ENCODE measurements around the gene MAPK1. TPM values are rescaled to one million over a fixed set of nuclear protein-coding genes. Genes with fewer than 3 reads are reported as not detected.

Gene MAPK1
- total RNA-seq, 2 donors from 2014 or later, result 39.7 to 42.6 TPM

DNA sequence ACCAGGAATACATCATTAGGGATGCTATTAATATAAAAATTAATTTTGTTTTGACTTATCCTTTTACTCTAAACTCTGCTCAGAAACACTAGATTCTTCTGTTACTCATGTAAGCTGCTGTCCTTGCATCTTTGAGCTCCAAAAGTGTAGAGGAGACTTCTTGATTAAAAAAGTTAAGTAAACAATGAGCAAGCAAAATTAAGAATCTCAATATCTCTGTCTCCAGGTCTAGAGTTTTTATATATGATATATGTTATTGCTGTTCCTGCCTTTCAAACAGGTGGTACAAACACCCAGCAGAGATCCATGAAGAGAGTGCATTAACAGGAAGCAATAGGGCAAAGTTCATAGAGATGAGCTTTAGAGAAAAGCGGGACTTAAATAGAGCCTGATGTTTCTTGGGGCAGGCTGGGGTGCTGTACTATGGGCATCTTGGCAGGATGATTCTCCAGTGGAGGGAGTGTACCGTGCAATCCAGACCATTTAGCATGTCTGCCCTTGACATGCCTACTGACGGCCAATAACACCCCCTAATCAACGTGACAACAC, 6.9 kb downstream of the MAPK1 start:
- Histone ChIP-seq H3K27ac (peak overlapping the region; percentile 17 to 32), H3K4me1 (peaks cover 0 to 98% of the 10 kb centered on the region in 2 donors), H3K36me3 (no peaks in the 10 kb centered on the region), H3K27me3 (no peaks in the 10 kb centered on the region), H3K9me3 (no peaks in the 10 kb centered on the region), H3K4me3 (no peak overlapping the region)
- DNase-seq (ENCODE audit: low spot score), result no peak
- TF ChIP-seq, protein P1, sequence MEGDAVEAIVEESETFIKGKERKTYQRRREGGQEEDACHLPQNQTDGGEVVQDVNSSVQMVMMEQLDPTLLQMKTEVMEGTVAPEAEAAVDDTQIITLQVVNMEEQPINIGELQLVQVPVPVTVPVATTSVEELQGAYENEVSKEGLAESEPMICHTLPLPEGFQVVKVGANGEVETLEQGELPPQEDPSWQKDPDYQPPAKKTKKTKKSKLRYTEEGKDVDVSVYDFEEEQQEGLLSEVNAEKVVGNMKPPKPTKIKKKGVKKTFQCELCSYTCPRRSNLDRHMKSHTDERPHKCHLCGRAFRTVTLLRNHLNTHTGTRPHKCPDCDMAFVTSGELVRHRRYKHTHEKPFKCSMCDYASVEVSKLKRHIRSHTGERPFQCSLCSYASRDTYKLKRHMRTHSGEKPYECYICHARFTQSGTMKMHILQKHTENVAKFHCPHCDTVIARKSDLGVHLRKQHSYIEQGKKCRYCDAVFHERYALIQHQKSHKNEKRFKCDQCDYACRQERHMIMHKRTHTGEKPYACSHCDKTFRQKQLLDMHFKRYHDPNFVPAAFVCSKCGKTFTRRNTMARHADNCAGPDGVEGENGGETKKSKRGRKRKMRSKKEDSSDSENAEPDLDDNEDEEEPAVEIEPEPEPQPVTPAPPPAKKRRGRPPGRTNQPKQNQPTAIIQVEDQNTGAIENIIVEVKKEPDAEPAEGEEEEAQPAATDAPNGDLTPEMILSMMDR (IDR thresholded peaks at IDR 0.05), result no peak

DNA sequence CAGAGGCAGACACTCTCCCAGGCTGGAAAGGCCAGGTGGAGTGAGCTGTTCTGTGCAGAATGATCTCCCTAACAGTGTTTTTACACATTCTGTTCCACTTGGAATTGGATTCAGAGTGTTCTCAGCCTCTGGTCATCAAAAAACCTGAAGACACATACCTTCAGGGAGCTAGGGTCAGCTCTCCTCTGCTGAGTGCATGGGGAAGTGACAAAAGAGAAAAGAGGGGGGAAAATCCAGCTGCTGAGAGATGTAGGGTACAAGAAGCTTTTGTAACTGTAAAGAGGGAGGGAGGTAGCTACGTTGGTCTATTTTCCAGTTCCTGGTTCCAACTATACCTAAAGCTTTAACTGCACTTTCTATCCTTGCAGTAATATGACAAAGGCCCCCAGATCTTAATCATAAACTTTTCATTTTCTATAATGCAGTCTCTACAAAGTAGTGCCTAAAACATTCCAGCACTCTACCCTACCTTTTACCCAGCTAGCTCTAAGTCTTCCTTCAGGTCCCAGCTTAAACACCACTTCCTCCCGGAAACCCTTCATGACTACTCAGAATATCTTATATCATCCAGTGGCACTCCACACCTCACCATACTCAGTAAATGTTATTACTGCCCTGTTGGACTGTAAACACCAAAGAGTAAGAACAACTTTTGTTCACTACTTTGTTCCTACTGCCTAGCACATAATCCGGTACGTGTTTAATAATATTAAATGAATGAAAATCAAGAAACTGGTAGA, 9.2 kb downstream of the MAPK1 start:
- Histone ChIP-seq H3K27me3 (no peaks in the 10 kb centered on the region), H3K9me3 (no peaks in the 10 kb centered on the region), H3K4me3 (no peak overlapping the region), H3K36me3 (no peaks in the 10 kb centered on the region), H3K27ac (peak overlapping the region in 1 of 2 donors; percentile 78), H3K4me1 (peaks cover 0 to 96% of the 10 kb centered on the region in 2 donors)
- TF ChIP-seq, protein P1 (IDR thresholded peaks at IDR 0.05), result no peak
- no peak for DNase-seq (ENCODE audit: low spot score)

DNA sequence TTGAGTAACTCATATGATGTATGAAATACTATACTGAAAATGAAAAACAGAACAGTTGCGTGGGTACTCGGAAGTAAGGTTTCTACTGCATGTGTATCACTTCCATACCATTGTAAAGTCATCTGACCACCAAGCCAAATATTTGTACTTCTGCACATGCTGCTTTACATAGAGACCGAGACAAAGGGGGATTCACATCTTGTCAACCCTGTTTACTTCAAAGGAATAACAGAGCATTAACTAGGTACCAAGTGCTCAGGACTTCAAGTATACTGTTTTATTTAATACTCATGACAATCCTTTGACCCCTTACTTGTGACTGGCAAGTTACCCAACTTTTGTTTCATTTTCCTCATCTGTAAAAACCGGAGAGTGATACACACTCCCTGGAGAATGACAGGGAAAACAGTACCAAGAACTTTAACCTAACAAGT, 9.9 kb downstream of the MAPK1 start:
- Histone ChIP-seq H3K4me1 (peaks cover 0 to 89% of the 10 kb centered on the region in 2 donors), H3K27me3 (no peaks in the 10 kb centered on the region), H3K9me3 (no peaks in the 10 kb centered on the region), H3K4me3 (no peak overlapping the region), H3K27ac (peak overlapping the region in 1 of 2 donors; percentile 78), H3K36me3 (no peaks in the 10 kb centered on the region)
- TF ChIP-seq, protein P1 (IDR thresholded peaks at IDR 0.05), result no peak
- DNase-seq (ENCODE audit: low spot score), result no peak

DNA sequence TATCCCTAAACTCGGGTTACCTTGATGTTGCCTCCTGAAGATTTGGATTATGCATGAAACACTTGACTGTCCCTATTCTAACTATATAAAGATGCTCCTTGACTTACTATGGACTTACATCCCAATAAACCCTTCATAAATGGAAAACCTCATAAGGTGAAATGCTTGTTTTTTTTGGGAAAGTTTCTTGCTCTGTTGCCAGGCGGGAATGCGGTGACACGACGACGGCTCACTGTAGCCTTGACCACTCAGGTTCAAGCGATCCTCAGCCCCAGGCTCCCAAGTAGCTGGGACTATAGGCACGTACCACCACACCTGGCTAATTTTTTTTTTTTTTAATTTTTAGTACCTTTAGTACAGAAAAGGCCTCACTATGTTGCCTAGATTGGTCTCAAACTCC, 10.6 kb downstream of the MAPK1 start:
- Histone ChIP-seq H3K27me3 (no peaks in the 10 kb centered on the region), H3K9me3 (no peaks in the 10 kb centered on the region), H3K27ac (peak overlapping the region in 1 of 2 donors; percentile 78), H3K4me3 (no peak overlapping the region), H3K4me1 (peaks cover 0 to 82% of the 10 kb centered on the region in 2 donors), H3K36me3 (no peaks in the 10 kb centered on the region)
- no peak for DNase-seq (ENCODE audit: low spot score)
- TF ChIP-seq, protein P1 (IDR thresholded peaks at IDR 0.05), result no peak

DNA sequence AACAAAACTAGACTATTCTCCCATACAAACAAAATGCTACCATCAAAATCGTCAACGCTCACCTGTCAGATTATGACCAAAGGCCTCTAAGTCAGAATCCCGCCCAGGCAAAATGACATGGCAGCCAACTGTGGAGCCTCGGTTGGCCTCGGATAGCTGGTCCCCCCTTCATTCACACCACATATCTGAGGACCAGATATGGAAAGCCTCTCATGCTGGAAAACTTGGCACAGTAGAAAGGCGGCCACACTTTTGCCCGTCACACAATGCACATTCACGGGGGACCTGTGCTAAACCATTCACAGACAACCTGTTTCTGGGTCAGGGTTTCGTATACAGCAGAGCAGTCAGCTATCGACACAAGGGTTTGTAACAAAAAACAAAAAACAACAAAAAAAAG, 11.2 kb downstream of the MAPK1 start:
- Histone ChIP-seq H3K4me1 (peaks cover 0 to 76% of the 10 kb centered on the region in 2 donors), H3K9me3 (no peaks in the 10 kb centered on the region), H3K4me3 (no peak overlapping the region), H3K36me3 (no peaks in the 10 kb centered on the region), H3K27ac (peak overlapping the region; percentile 19 to 78), H3K27me3 (no peaks in the 10 kb centered on the region)
- DNase-seq (ENCODE audit: low spot score), result no peak
- TF ChIP-seq, protein P1 (IDR thresholded peaks at IDR 0.05), result no peak
